ENCODE data around the gene CBX6. TPM values are rescaled to one million over a fixed set of nuclear protein-coding genes. Genes with fewer than 3 reads are reported as not detected.

Gene CBX6
- total RNA-seq, 4 donors from 2014 or later: 47.2 to 118 (median 85.0) TPM

- TF ChIP-seq POLR2A (IDR thresholded peaks at IDR 0.05) (no peak), CTCF (IDR thresholded peaks at IDR 0.05) (no peak)
- 67 to 80% methylated on average over 5 of the region's 5 CpGs for WGBS, 2 donors
- intact Hi-C loops (cut with DNase I): loop anchor here (5.0 kb wide), 1 partner anchor 59 kb away; no protein-coding TSS in a partner anchor
- Histone ChIP-seq H3K27me3 (no peaks in the 10 kb centered on the region), H3K27ac (no peak overlapping the region), H3K36me3 (no peaks in the 10 kb centered on the region), H3K4me3 (replicated peaks in 1 of 3) (no peak overlapping the region), H3K4me1 (peaks cover 5 to 13% of the 10 kb centered on the region in 2 donors), H3K9me3 (no peaks in the 10 kb centered on the region)
- no peak for DNase-seq
Observed at GRCh38 chr22:38841635-38842034, 30.4 kb downstream of the CBX6 start.

GRCh38 chr22:38841211-38841610, 30.8 kb downstream of the CBX6 start:
- WGBS, 2 donors: 18 to 56% methylated on average over 5 to 7 of the region's 7 CpGs
- Histone ChIP-seq H3K4me3 (replicated peaks in 1 of 3) (no peak overlapping the region), H3K4me1 (peaks cover 5 to 13% of the 10 kb centered on the region in 2 donors), H3K27me3 (no peaks in the 10 kb centered on the region), H3K9me3 (no peaks in the 10 kb centered on the region), H3K36me3 (no peaks in the 10 kb centered on the region), H3K27ac (no peak overlapping the region)
- intact Hi-C loops (cut with DNase I): loop anchor here (5.0 kb wide), 1 partner anchor 59 kb away; no protein-coding TSS in a partner anchor
- peak in 1 of 2 donors; percentile 22 for DNase-seq
- TF ChIP-seq POLR2A (IDR thresholded peaks at IDR 0.05) (no peak), CTCF (IDR thresholded peaks at IDR 0.05) (no peak)

GRCh38 chr22:38840129-38840528, 31.9 kb downstream of the CBX6 start:
- intact Hi-C loops (cut with DNase I): loop anchor here (5.0 kb wide), 1 partner anchor 58 kb away; no protein-coding TSS in a partner anchor
- no peak overlapping the region for H3K27ac ChIP-seq
- H3K9me3 ChIP-seq: no peaks in the 10 kb centered on the region
- TF ChIP-seq POLR2A (IDR thresholded peaks at IDR 0.05) (no peak), CTCF (IDR thresholded peaks at IDR 0.05) (no peak)
- no peaks in the 10 kb centered on the region for H3K36me3 ChIP-seq
- DNase-seq: no peak
- no peak overlapping the region for H3K4me3 ChIP-seq (replicated peaks in 1 of 3)
- no peaks in the 10 kb centered on the region for H3K27me3 ChIP-seq
- WGBS, 2 donors: 87 to 95% methylated on average over 3 of the region's 3 CpGs
- H3K4me1 ChIP-seq: peaks cover 5 to 13% of the 10 kb centered on the region in 2 donors

GRCh38 chr22:38839686-38840085, 32.3 kb downstream of the CBX6 start:
- H3K27me3 ChIP-seq: no peaks in the 10 kb centered on the region
- no peaks in the 10 kb centered on the region for H3K9me3 ChIP-seq
- H3K4me1 ChIP-seq: peaks cover 5 to 13% of the 10 kb centered on the region in 2 donors
- 95% methylated on average over 1 of the region's 1 CpG for WGBS, 2 donors
- TF ChIP-seq POLR2A (IDR thresholded peaks at IDR 0.05) (no peak), CTCF (IDR thresholded peaks at IDR 0.05) (no peak)
- DNase-seq: no peak
- H3K4me3 ChIP-seq (replicated peaks in 1 of 3): no peak overlapping the region
- intact Hi-C loops (cut with DNase I): loop anchor here (5.0 kb wide), 1 partner anchor 57 kb away; no protein-coding TSS in a partner anchor
- no peak overlapping the region for H3K27ac ChIP-seq
- no peaks in the 10 kb centered on the region for H3K36me3 ChIP-seq

GRCh38 chr22:38837414-38837928, 34.5 kb downstream of the CBX6 start:
- Histone ChIP-seq H3K4me1 (peaks cover under 1% of the 10 kb centered on the region in 2 donors), H3K4me3 (replicated peaks in 1 of 3) (no peak overlapping the region), H3K36me3 (no peaks in the 10 kb centered on the region), H3K9me3 (no peaks in the 10 kb centered on the region), H3K27me3 (no peaks in the 10 kb centered on the region), H3K27ac (no peak overlapping the region)
- DNase-seq: no peak
- TF ChIP-seq CTCF (IDR thresholded peaks at IDR 0.05) (no peak), POLR2A (IDR thresholded peaks at IDR 0.05) (no peak)
- intact Hi-C loops (cut with DNase I): no loop called here
- WGBS, 2 donors: 92 to 95% methylated on average over 6 of the region's 6 CpGs
